Measurements from ENCODE around the gene KSR1. TPM values are rescaled to one million over a fixed set of nuclear protein-coding genes. Genes with fewer than 3 reads are reported as not detected.

KSR1 gene
- total RNA-seq, 1 donor from 2014 or later = 59.6 TPM

GRCh38 chr17:27539794-27540317 is 83.6 kb downstream of the KSR1 start:
- intact Hi-C loops (cut with DNase I) = no loop called here
- Histone ChIP-seq H3K4me3 (no peak overlapping the region), H3K9me3 (no peaks in the 10 kb centered on the region), H3K36me3 (no peaks in the 10 kb centered on the region), H3K27ac (peak overlapping the region; percentile 84), H3K27me3 (ENCODE audit: low read depth) (no peaks in the 10 kb centered on the region), H3K4me1 (peaks cover 66% of the 10 kb centered on the region)
- no peak for DNase-seq
- ATAC-seq = no peak
- no peak for TF ChIP-seq CTCF (IDR thresholded peaks at IDR 0.05)

- intact Hi-C loops (cut with DNase I) = no loop called here
- H3K27ac ChIP-seq = peak overlapping the region; percentile 84
- H3K4me3 ChIP-seq = no peak overlapping the region
- peaks cover 66% of the 10 kb centered on the region for H3K4me1 ChIP-seq
- H3K36me3 ChIP-seq = no peaks in the 10 kb centered on the region
- no peaks in the 10 kb centered on the region for H3K27me3 ChIP-seq (ENCODE audit: low read depth)
- DNase-seq (peak; percentile 94), ATAC-seq (peak; percentile 95)
- H3K9me3 ChIP-seq = no peaks in the 10 kb centered on the region
- no peak for TF ChIP-seq CTCF (IDR thresholded peaks at IDR 0.05)
Observed at GRCh38 chr17:27540318-27541101, 84.3 kb downstream of the KSR1 start.

- H3K36me3 ChIP-seq = no peaks in the 10 kb centered on the region
- H3K4me1 ChIP-seq = peaks cover 66% of the 10 kb centered on the region
- intact Hi-C loops (cut with DNase I) = no loop called here
- DNase-seq = no peak
- H3K9me3 ChIP-seq = no peaks in the 10 kb centered on the region
- ATAC-seq = no peak
- H3K27ac ChIP-seq = peak overlapping the region; percentile 84
- no peak overlapping the region for H3K4me3 ChIP-seq
- no peaks in the 10 kb centered on the region for H3K27me3 ChIP-seq (ENCODE audit: low read depth)
- TF ChIP-seq CTCF (IDR thresholded peaks at IDR 0.05) = no peak
Observed at GRCh38 chr17:27541301-27542023, 85.2 kb downstream of the KSR1 start.

GRCh38 chr17:27542841-27543463 is 86.7 kb downstream of the KSR1 start:
- TF ChIP-seq CTCF (IDR thresholded peaks at IDR 0.05) = no peak
- H3K4me1 ChIP-seq = peaks cover 58% of the 10 kb centered on the region

GRCh38 chr17:27543464-27543856 is 87.2 kb downstream of the KSR1 start:
- no peak for DNase-seq

More at GRCh38 chr17:27542841-27543463, 86.7 kb downstream of the KSR1 start:
- no peak for DNase-seq
- intact Hi-C loops (cut with DNase I) = no loop called here
- Histone ChIP-seq H3K36me3 (no peaks in the 10 kb centered on the region), H3K27ac (no peak overlapping the region), H3K4me3 (no peak overlapping the region), H3K27me3 (ENCODE audit: low read depth) (no peaks in the 10 kb centered on the region), H3K9me3 (no peaks in the 10 kb centered on the region)
- ATAC-seq = no peak

More at GRCh38 chr17:27543464-27543856, 87.2 kb downstream of the KSR1 start:
- no peaks in the 10 kb centered on the region for H3K36me3 ChIP-seq
- H3K4me1 ChIP-seq = peaks cover 53% of the 10 kb centered on the region
- intact Hi-C loops (cut with DNase I) = no loop called here
- TF ChIP-seq CTCF (IDR thresholded peaks at IDR 0.05) = no peak
- ATAC-seq = no peak
- no peaks in the 10 kb centered on the region for H3K27me3 ChIP-seq (ENCODE audit: low read depth)
- no peaks in the 10 kb centered on the region for H3K9me3 ChIP-seq
- H3K4me3 ChIP-seq = no peak overlapping the region
- no peak overlapping the region for H3K27ac ChIP-seq
